Stimulated activated CD4-positive, alpha-beta T cell treated with anti-CD3 and anti-CD28 coated beads, Interleukin-15, amount 100 ng/mL, for 1 hour (primary cell): ENCODE measurements around the gene TBC1D4.
"Not testable (repeated sequence)": the region's sequence is repeated elsewhere in the genome, so short reads cannot be mapped to it uniquely, and the experiment has no call there.

Experiments
- DNase-seq, 2 donors: peaks; one replicate each; pipeline ENCODE4 v3.0.0-alpha.2; 2020; ENCODE audit warnings: low read depth in 1 of 2, low spot score in 1 of 2

TBC1D4 gene

GRCh38 chr13:75327135-75327510 lies 154.8 kb downstream of the TBC1D4 start:
- no peak for DNase-seq

- DNase-seq, result peak; percentile 5 to 34
Observed at GRCh38 chr13:75326173-75327134, 155.5 kb downstream of the TBC1D4 start.

- DNase-seq, result no peak
Observed at GRCh38 chr13:75325711-75326110, 156.3 kb downstream of the TBC1D4 start.

GRCh38 chr13:75324413-75324940 lies 157.5 kb downstream of the TBC1D4 start:
- no peak for DNase-seq

- no peak for DNase-seq
Observed at GRCh38 chr13:75321084-75321483, 160.9 kb downstream of the TBC1D4 start.

GRCh38 chr13:75319254-75319653 lies 162.7 kb downstream of the TBC1D4 start:
- DNase-seq, result no peak

GRCh38 chr13:75318138-75318833 lies 163.7 kb downstream of the TBC1D4 start:
- DNase-seq, result no peak

- no peak for DNase-seq
Observed at GRCh38 chr13:75316427-75316826, 165.5 kb downstream of the TBC1D4 start.

- DNase-seq, result no peak
Observed at GRCh38 chr13:75312884-75313520, 169.0 kb downstream of the TBC1D4 start.

- no peak for DNase-seq
Observed at GRCh38 chr13:75309981-75310580, 171.9 kb downstream of the TBC1D4 start.

GRCh38 chr13:75308222-75308621 lies 173.7 kb downstream of the TBC1D4 start:
- no peak for DNase-seq

- DNase-seq, result no peak
Observed at GRCh38 chr13:75307370-75307949, 174.5 kb downstream of the TBC1D4 start.

- not testable (repeated sequence) for DNase-seq
Observed at GRCh38 chr13:75306967-75307366, 175.0 kb downstream of the TBC1D4 start.

GRCh38 chr13:75305059-75305458 lies 176.9 kb downstream of the TBC1D4 start:
- DNase-seq, result no peak

- DNase-seq, result no peak
Observed at GRCh38 chr13:75303263-75303662, 178.7 kb downstream of the TBC1D4 start.

GRCh38 chr13:75302071-75302698 lies 179.8 kb downstream of the TBC1D4 start:
- DNase-seq, result no peak

GRCh38 chr13:75299913-75300862 lies 181.8 kb downstream of the TBC1D4 start:
- DNase-seq, result no peak

- no peak for DNase-seq
Observed at GRCh38 chr13:75299246-75299645, 182.7 kb downstream of the TBC1D4 start.

- no peak for DNase-seq
Observed at GRCh38 chr13:75296641-75297040, 185.3 kb downstream of the TBC1D4 start.
